ENCODE data around the gene FOXP4.

The FOXP4 gene

GRCh38 chr6:41601248-41601549 lies 55.0 kb downstream of the FOXP4 start:
- Histone ChIP-seq H3K9ac (no peak overlapping the region), H3K27ac (no peak overlapping the region), H3K4me3 (no peak overlapping the region), H3K27me3 (no peaks in the 10 kb centered on the region), H3K4me1 (peaks cover 23 to 60% (median 52%) of the 10 kb centered on the region in 10 experiments), H3K4me2 (peak overlapping the region in 7 of 11 experiments; percentile 65 to 96 (median 86); a peak in 9 of 22 replicates), H4K20me1 (peaks cover 0 to 47% (median 0%) of the 10 kb centered on the region in 11 experiments; a peak in 3 of 22 replicates), H3K9me3 (replicated peaks in 1 of 11) (no peaks in the 10 kb centered on the region), H3K36me3 (peaks cover 1 to 25% (median 9%) of the 10 kb centered on the region in 11 experiments; a peak in 14 of 22 replicates)
- TF ChIP-seq Cebpa-rat (IDR thresholded peaks at IDR 0.05): no peak

DNA sequence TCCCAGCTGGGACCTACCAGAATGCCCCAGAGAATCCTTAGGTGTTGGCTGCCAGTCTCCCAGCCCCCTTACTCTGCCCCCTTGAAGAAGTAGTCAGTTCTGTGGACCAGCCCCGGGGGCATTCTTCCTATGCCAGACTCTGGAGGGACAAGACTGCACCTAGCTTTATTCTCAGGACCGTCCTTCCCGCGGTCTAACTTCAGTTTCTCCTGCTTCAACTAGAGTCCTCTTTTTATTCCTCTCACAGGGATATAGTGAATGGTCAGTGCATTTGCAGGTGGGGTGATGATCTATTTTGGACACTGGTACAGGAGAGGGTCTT lies 56.2 kb downstream of the FOXP4 start:
- H3K27me3 ChIP-seq: no peaks in the 10 kb centered on the region
- H3K4me3 ChIP-seq: no peak overlapping the region
- peak overlapping the region; percentile 58 to 96 (median 73) for H3K4me2 ChIP-seq
- peaks cover 0 to 40% (median 0%) of the 10 kb centered on the region in 11 experiments; a peak in 3 of 22 replicates for H4K20me1 ChIP-seq
- H3K27ac ChIP-seq: no peak overlapping the region; a peak in 2 of 22 replicates
- peak overlapping the region in 5 of 11 experiments; percentile 16 to 56 (median 30); a peak in 7 of 22 replicates for H3K9ac ChIP-seq
- no peaks in the 10 kb centered on the region for H3K9me3 ChIP-seq (replicated peaks in 1 of 11)
- no peak for TF ChIP-seq Cebpa-rat (IDR thresholded peaks at IDR 0.05)
- peaks cover 23 to 60% (median 52%) of the 10 kb centered on the region in 10 experiments for H3K4me1 ChIP-seq
- peaks cover 0 to 13% (median 0%) of the 10 kb centered on the region in 11 experiments; a peak in 3 of 22 replicates for H3K36me3 ChIP-seq

DNA sequence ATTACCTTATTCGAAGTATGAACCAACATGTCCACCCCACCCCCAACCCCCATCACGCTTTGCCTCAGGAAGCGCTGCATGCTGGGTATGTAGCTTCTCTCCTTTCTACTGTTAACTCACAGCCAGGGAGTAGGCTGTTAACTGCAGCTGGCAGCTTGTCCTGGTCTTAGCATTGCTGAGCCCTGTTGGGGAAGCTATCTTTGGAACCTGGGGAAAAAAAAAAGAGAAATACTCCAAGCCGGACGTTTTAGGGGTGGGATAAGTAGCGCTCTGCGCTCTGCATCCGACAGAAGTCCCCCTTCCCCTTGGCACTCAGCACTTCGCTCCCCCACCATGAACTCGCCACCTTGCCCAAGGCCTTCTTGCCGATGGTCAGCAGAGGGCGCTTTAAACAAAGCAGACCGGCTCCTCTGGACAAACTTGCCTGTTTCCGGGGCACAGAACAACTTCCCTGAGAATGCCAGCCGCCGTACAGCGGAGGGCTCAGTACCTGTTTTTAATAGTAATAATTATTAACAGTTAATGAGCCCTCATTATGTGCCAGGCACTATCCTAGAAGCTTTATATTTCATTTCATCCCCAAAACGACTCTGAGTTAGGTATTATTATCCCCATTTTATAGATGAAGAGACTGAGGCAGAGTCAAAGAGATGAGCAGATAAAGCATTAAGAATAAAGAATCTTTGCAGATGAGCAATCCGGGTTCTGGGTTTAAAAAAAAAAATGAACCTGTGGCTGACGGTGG lies 56.9 kb downstream of the FOXP4 start:
- peaks cover 0 to 40% (median 0%) of the 10 kb centered on the region in 11 experiments; a peak in 3 of 22 replicates for H4K20me1 ChIP-seq
- H3K27ac ChIP-seq: peak overlapping the region in 2 of 11 experiments; percentile 15 to 35; a peak in 1 of 22 replicates
- H3K27me3 ChIP-seq: no peaks in the 10 kb centered on the region
- TF ChIP-seq Cebpa-rat (IDR thresholded peaks at IDR 0.05): no peak
- H3K36me3 ChIP-seq: peaks cover 0 to 10% (median 0%) of the 10 kb centered on the region in 11 experiments; a peak in 3 of 22 replicates
- peak overlapping the region in 6 of 11 experiments; percentile 7 to 60 (median 50); a peak in 9 of 22 replicates for H3K9ac ChIP-seq
- H3K4me3 ChIP-seq: peak overlapping the region in 1 of 10 experiments; percentile 20; a peak in 1 of 20 replicates
- no peaks in the 10 kb centered on the region for H3K9me3 ChIP-seq (replicated peaks in 1 of 11)
- peaks cover 23 to 60% (median 52%) of the 10 kb centered on the region in 10 experiments for H3K4me1 ChIP-seq
- peak overlapping the region; percentile 58 to 96 (median 73) for H3K4me2 ChIP-seq

GRCh38 chr6:41604006-41604405 lies 57.8 kb downstream of the FOXP4 start:
- Histone ChIP-seq H3K36me3 (peaks cover 0 to 2% (median 0%) of the 10 kb centered on the region in 11 experiments; a peak in 2 of 22 replicates), H3K9me3 (replicated peaks in 1 of 11) (no peaks in the 10 kb centered on the region)

DNA sequence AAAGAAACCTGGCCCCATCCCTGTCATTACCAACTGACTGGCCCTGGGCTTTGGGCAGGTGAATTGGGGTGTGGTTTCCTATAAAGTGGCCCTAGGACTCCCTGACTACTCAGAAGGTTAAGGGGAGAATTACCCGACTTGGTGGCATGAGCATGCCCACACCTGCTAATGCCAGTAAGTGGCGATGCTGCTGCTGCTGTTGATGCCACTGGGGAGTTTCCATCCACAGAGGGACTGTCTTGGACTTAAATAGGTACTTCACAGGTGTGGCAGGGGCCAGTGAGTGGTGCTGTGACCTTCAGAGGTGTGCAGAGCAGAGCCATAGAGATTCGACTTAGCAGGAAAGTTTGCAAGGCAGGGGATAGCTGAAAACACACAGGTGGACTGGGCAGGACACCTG lies 59.5 kb downstream of the FOXP4 start:
- Histone ChIP-seq H3K4me2 (peak overlapping the region in 1 of 11 experiments; percentile 25; a peak in 2 of 22 replicates), H3K9me3 (replicated peaks in 1 of 11) (no peaks in the 10 kb centered on the region), H3K27me3 (no peaks in the 10 kb centered on the region), H4K20me1 (peaks cover 0 to 18% (median 0%) of the 10 kb centered on the region in 11 experiments; a peak in 3 of 22 replicates), H3K9ac (no peak overlapping the region), H3K36me3 (no peaks in the 10 kb centered on the region), H3K4me3 (no peak overlapping the region), H3K4me1 (peaks cover 14 to 35% (median 27%) of the 10 kb centered on the region in 10 experiments), H3K27ac (no peak overlapping the region)
- TF ChIP-seq Cebpa-rat (IDR thresholded peaks at IDR 0.05): no peak

More at GRCh38 chr6:41604006-41604405, 57.8 kb downstream of the FOXP4 start:
- Histone ChIP-seq H3K9ac (no peak overlapping the region), H3K4me3 (no peak overlapping the region), H3K27me3 (no peaks in the 10 kb centered on the region), H3K4me1 (peaks cover 21 to 52% (median 43%) of the 10 kb centered on the region in 10 experiments), H4K20me1 (peaks cover 0 to 33% (median 0%) of the 10 kb centered on the region in 11 experiments; a peak in 3 of 22 replicates), H3K4me2 (no peak overlapping the region), H3K27ac (no peak overlapping the region)
- TF ChIP-seq Cebpa-rat (IDR thresholded peaks at IDR 0.05): no peak

DNA sequence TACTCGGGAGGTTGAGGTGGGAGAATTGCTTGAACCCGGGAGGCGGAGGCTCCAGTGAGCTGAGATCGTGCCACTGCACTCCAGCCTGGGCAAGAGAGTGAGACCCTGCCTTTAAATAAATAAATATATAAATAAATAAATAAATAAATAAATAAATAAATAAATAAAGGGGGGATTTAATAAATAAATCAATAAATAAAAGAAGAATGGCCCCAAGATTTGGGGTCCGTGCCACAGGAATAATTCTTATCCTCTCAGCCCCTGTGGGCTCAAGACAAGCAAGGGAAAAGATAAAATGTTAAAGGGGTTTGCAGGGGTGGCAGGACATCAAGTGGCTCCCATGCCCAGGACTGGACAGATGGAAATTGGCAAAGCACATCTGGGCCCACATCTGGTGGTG lies 60.9 kb downstream of the FOXP4 start:
- no peak overlapping the region for H3K9ac ChIP-seq
- no peak overlapping the region for H3K4me3 ChIP-seq
- no peak overlapping the region for H3K27ac ChIP-seq
- peaks cover 0 to 9% (median 0%) of the 10 kb centered on the region in 11 experiments; a peak in 1 of 22 replicates for H4K20me1 ChIP-seq
- TF ChIP-seq Cebpa-rat (IDR thresholded peaks at IDR 0.05): no peak
- 0 out of 22 replicates have a peak, but pooled peaks cover 0 to 3% (median 0%) of the 10 kb centered on the region in 11 experiments for H3K9me3 ChIP-seq (replicated peaks in 1 of 11)
- H3K36me3 ChIP-seq: no peaks in the 10 kb centered on the region
- H3K4me2 ChIP-seq: no peak overlapping the region
- no peaks in the 10 kb centered on the region for H3K27me3 ChIP-seq
- H3K4me1 ChIP-seq: peaks cover 10 to 22% (median 14%) of the 10 kb centered on the region in 10 experiments

- H4K20me1 ChIP-seq: peaks cover 0 to 2% (median 0%) of the 10 kb centered on the region in 11 experiments; a peak in 1 of 22 replicates
- H3K27me3 ChIP-seq: no peaks in the 10 kb centered on the region
- H3K4me1 ChIP-seq: peaks cover 3 to 14% (median 7%) of the 10 kb centered on the region in 10 experiments; a peak in 19 of 20 replicates
- no peak overlapping the region for H3K4me2 ChIP-seq
- no peak for TF ChIP-seq Cebpa-rat (IDR thresholded peaks at IDR 0.05)
- H3K4me3 ChIP-seq: no peak overlapping the region
- H3K27ac ChIP-seq: no peak overlapping the region
- H3K9ac ChIP-seq: no peak overlapping the region
- no peaks in the 10 kb centered on the region for H3K36me3 ChIP-seq
- peaks cover 3 to 10% (median 6%) of the 10 kb centered on the region in 11 experiments; a peak in 15 of 22 replicates for H3K9me3 ChIP-seq (replicated peaks in 1 of 11)
These were observed 61.6 kb downstream of the FOXP4 start for GRCh38 chr6:41607736-41608135.

GRCh38 chr6:41608443-41609151 lies 62.4 kb downstream of the FOXP4 start:
- no peak for TF ChIP-seq Cebpa-rat (IDR thresholded peaks at IDR 0.05)
- Histone ChIP-seq H3K4me3 (no peak overlapping the region), H4K20me1 (no peaks in the 10 kb centered on the region), H3K4me1 (peaks cover 0 to 12% (median 0%) of the 10 kb centered on the region in 10 experiments; a peak in 4 of 20 replicates), H3K4me2 (no peak overlapping the region), H3K9ac (no peak overlapping the region), H3K36me3 (no peaks in the 10 kb centered on the region), H3K9me3 (replicated peaks in 1 of 11) (peaks cover 9 to 17% (median 13%) of the 10 kb centered on the region in 11 experiments; a peak in 21 of 22 replicates), H3K27ac (no peak overlapping the region), H3K27me3 (no peaks in the 10 kb centered on the region)

DNA sequence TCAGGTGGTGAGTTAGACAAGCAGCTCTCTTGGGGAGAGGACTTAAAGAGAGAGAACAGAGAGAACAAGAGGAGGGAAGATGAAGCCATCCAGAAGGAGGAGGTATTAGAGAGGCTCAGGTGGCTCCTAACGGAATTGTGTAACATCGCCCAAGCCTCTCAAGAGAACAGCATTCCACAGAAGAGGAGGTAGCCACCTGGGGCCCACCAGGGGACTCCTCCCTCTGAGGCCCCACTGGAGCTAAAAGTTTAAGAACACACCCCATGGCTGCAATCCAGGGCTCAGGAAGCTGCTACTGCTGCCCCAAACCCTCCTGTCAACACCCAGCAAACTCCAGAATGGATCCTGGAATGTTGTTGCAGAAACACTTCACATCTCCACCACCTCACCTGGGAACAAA lies 68.5 kb downstream of the FOXP4 start:
- no peak overlapping the region for H3K4me2 ChIP-seq
- no peaks in the 10 kb centered on the region for H3K36me3 ChIP-seq
- no peak for TF ChIP-seq Cebpa-rat (IDR thresholded peaks at IDR 0.05)
- no peak overlapping the region for H3K9ac ChIP-seq
- peaks cover 0 to 19% (median 13%) of the 10 kb centered on the region in 10 experiments; a peak in 14 of 20 replicates for H3K4me1 ChIP-seq
- peaks cover 9 to 19% (median 14%) of the 10 kb centered on the region in 11 experiments for H3K9me3 ChIP-seq (replicated peaks in 1 of 11)
- H3K27me3 ChIP-seq: no peaks in the 10 kb centered on the region
- no peaks in the 10 kb centered on the region for H4K20me1 ChIP-seq
- no peak overlapping the region for H3K4me3 ChIP-seq
- H3K27ac ChIP-seq: no peak overlapping the region

Data from BLaER1 treated with 17β-estradiol and CSF1 and Interleukin-3, amounts not matched to agents 10 nM and 100 nM (cell line).